CD14-positive monocyte (primary cell): ENCODE measurements around the gene MYH10. TPM values are rescaled to one million over a fixed set of nuclear protein-coding genes. Genes with fewer than 3 reads are reported as not detected.

Experiments used
- DNase-seq, 3 donors: peaks; one replicate each; pipeline ENCODE4 v3.0.0-alpha.2; 2011 to 2022
- H2AFZ ChIP-seq: 2 replicates; pipeline ENCODE4 v1.6.0; 2012; ENCODE audit warnings: mild to moderate bottlenecking, low read depth, low read length, inconsistent platforms; ENCODE audit not compliant: insufficient read depth, poor library complexity, severe bottlenecking
- H3K27ac ChIP-seq, 2 donors: 1 replicate in 1 of 2; 2 replicates in 1 of 2; pipeline ENCODE4 v1.5.1; 2012 to 2013; ENCODE audit warnings: low read length in 2 of 2, control low read depth in 1 of 2, inconsistent platforms in 1 of 2, low read depth in 1 of 2, mild to moderate bottlenecking in 1 of 2
- H3K27me3 ChIP-seq, 2 donors: one replicate each; pipeline versions ENCODE4 v1.6.0 to v1.6.1; 2011 to 2013; ENCODE audit warnings: low read length in 2 of 2; ENCODE audit not compliant: control insufficient read depth in 2 of 2, insufficient read depth in 2 of 2
- H3K36me3 ChIP-seq, 2 donors: replicated peaks in 1 of 2; 1 replicate in 1 of 2; 2 replicates in 1 of 2; pipeline versions ENCODE4 v1.5.1 to v1.6.1; 2012 to 2013; ENCODE audit warnings: low read length in 2 of 2, control low read depth in 1 of 2, inconsistent platforms in 1 of 2, mild to moderate bottlenecking in 1 of 2; ENCODE audit not compliant: insufficient read depth in 2 of 2, control insufficient read depth in 1 of 2
- H3K4me1 ChIP-seq, 2 donors: 1 replicate in 1 of 2; 2 replicates in 1 of 2; pipeline versions ENCODE4 v1.5.1 to v1.6.1; 2012 to 2013; ENCODE audit warnings: low read length in 2 of 2, control low read depth in 1 of 2, inconsistent platforms in 1 of 2, mild to moderate bottlenecking in 1 of 2, moderate library complexity in 1 of 2; ENCODE audit not compliant: insufficient read depth in 2 of 2, control insufficient read depth in 1 of 2
- H3K4me2 ChIP-seq: replicated peaks from 2 replicates; pipeline ENCODE3; 2012; ENCODE audit warnings: low read length, moderate library complexity, mild to moderate bottlenecking; ENCODE audit not compliant: poor library complexity, severe bottlenecking; ENCODE audit errors: extremely low read depth
- H3K4me3 ChIP-seq, 3 experiments: fragments of 200-600 bp in 1 of 3; sonication (generic) in 1 of 3; replicated peaks in 1 of 3; 1 replicate in 2 of 3; 2 replicates in 1 of 3; pipeline ENCODE4 v1.5.1; 2011 to 2013; ENCODE audit warnings: low read length in 3 of 3, mild to moderate bottlenecking in 3 of 3, control low read depth in 2 of 3, low read depth in 2 of 3, inconsistent platforms in 1 of 3, moderate library complexity in 1 of 3
- H3K79me2 ChIP-seq: 2 replicates; pipeline ENCODE4 v1.6.0; 2012; ENCODE audit warnings: mild to moderate bottlenecking, control low read depth, inconsistent platforms, low read length, moderate library complexity; ENCODE audit not compliant: insufficient read depth
- H3K9ac ChIP-seq: 2 replicates; pipeline ENCODE4 v1.6.0; 2017; ENCODE audit warnings: low read length, mild to moderate bottlenecking; ENCODE audit not compliant: insufficient read depth, poor library complexity, severe bottlenecking
- H3K9me3 ChIP-seq, 2 donors: replicated peaks in 1 of 2; 1 replicate in 1 of 2; 2 replicates in 1 of 2; pipeline versions ENCODE4 v1.5.1 to v1.6.1; 2012 to 2013; ENCODE audit warnings: low read length in 2 of 2, control low read depth in 1 of 2; ENCODE audit not compliant: control insufficient read depth in 1 of 2, insufficient read depth in 1 of 2
- H4K20me1 ChIP-seq: 2 replicates; pipeline ENCODE4 v1.6.0; 2012; ENCODE audit warnings: mild to moderate bottlenecking, low read length, control low read depth, moderate library complexity; ENCODE audit not compliant: insufficient read depth
- H3K27ac Mint-ChIP-seq, 7 donors: one replicate each; pipeline ENCODE4 v1.8.0; 2020; ENCODE audit warnings: mild to moderate bottlenecking in 7 of 7, mixed read lengths in 7 of 7, moderate library complexity in 6 of 7, inconsistent platforms in 2 of 7
- H3K27me3 Mint-ChIP-seq, 3 donors: one replicate each; pipeline ENCODE4 v1.8.0; 2021 to 2022; ENCODE audit warnings: low read depth in 3 of 3, mild to moderate bottlenecking in 3 of 3, mixed read lengths in 3 of 3, moderate library complexity in 3 of 3, inconsistent platforms in 1 of 3
- H3K36me3 Mint-ChIP-seq, 2 donors: one replicate each; pipeline ENCODE4 v1.8.0; 2020; ENCODE audit warnings: mixed read lengths in 2 of 2, inconsistent platforms in 1 of 2, mild to moderate bottlenecking in 1 of 2
- H3K4me1 Mint-ChIP-seq: one replicate; pipeline ENCODE4 v1.8.0; 2020; ENCODE audit warnings: mild to moderate bottlenecking, mixed read lengths
- H3K4me3 Mint-ChIP-seq, 2 donors: one replicate each; pipeline ENCODE4 v1.8.0; 2020; ENCODE audit warnings: mild to moderate bottlenecking in 2 of 2, mixed read lengths in 2 of 2, moderate library complexity in 1 of 2
- H3K9me3 Mint-ChIP-seq, 7 donors: one replicate each; pipeline ENCODE4 v1.8.0; 2020 to 2022; ENCODE audit warnings: mixed read lengths in 7 of 7, mild to moderate bottlenecking in 6 of 7, moderate library complexity in 6 of 7, inconsistent platforms in 2 of 7
- CTCF ChIP-seq: fragments of 200-600 bp; IDR thresholded peaks from one replicate; pipeline ENCODE4 v1.8.0; 2022; ENCODE audit warnings: antibody characterized with exemption, mild to moderate bottlenecking
- WGBS: methylation state at CpG from one replicate; pipeline ENCODE4 v1.1.5; 2013; ENCODE audit warnings: missing lambda C conversion rate; ENCODE audit not compliant: insufficient coverage; 5-methylcytosine and 5-hydroxymethylcytosine counted together
- intact Hi-C, 2 donors: fragments of 100-400 bp; cut with micrococcal nuclease; formaldehyde crosslinking; loops; one replicate each; pipeline versions ENCODE4 v1.15.0 to v1.15.1; 2023
- polyA plus RNA-seq, 3 donors: library from polyadenylated mRNA; depleted of rRNA in 1 of 3; unstranded in 2 of 3; stranded (reverse) in 1 of 3; fragments of 300-500 nt in 2 of 3; fragments of >200 nt in 1 of 3; fragmentation: Illumina TruSeq in 2 of 3; gene quantifications; 1 replicate in 2 of 3; 2 replicates in 1 of 3; pipeline ENCODE4 v1.2.3, GENCODE V29; 2012 to 2021

The MYH10 gene
- polyA plus RNA-seq, 3 donors = 0.42 to 0.65 TPM; not detected in 1

GRCh38 chr17:8593830-8594229, 36.7 kb downstream of the MYH10 start:
- no CpG with 5 or more reads among the region's 1 CpG for WGBS
- H3K27me3 ChIP-seq = peaks cover 2 to 3% of the 10 kb centered on the region in 2 donors
- H2AFZ ChIP-seq = no peak overlapping the region
- DNase-seq = no peak
- H3K4me1 ChIP-seq = no peaks in the 10 kb centered on the region
- H4K20me1 ChIP-seq = no peaks in the 10 kb centered on the region
- Mint-ChIP-seq H3K4me1 (no peaks in the 10 kb centered on the region), H3K27me3 (peaks cover 5 to 9% (median 5%) of the 10 kb centered on the region in 3 donors), H3K27ac (no peak overlapping the region), H3K9me3 (no peaks in the 10 kb centered on the region), H3K4me3 (no peak overlapping the region), H3K36me3 (no peaks in the 10 kb centered on the region)
- H3K4me2 ChIP-seq = no peak overlapping the region
- no peaks in the 10 kb centered on the region for H3K9me3 ChIP-seq
- H3K79me2 ChIP-seq = no peaks in the 10 kb centered on the region
- intact Hi-C loops = no loop called here
- no peak overlapping the region for H3K9ac ChIP-seq
- no peaks in the 10 kb centered on the region for H3K36me3 ChIP-seq
- TF ChIP-seq CTCF = no peak
- no peak overlapping the region for H3K27ac ChIP-seq
- no peak overlapping the region for H3K4me3 ChIP-seq

GRCh38 chr17:8593276-8593675, 37.2 kb downstream of the MYH10 start:
- Mint-ChIP-seq H3K4me3 (no peak overlapping the region), H3K4me1 (no peaks in the 10 kb centered on the region), H3K36me3 (no peaks in the 10 kb centered on the region), H3K27me3 (peaks cover 3 to 9% (median 5%) of the 10 kb centered on the region in 3 donors), H3K27ac (no peak overlapping the region), H3K9me3 (no peaks in the 10 kb centered on the region)
- no peak overlapping the region for H3K9ac ChIP-seq
- H3K36me3 ChIP-seq = no peaks in the 10 kb centered on the region
- intact Hi-C loops = no loop called here
- no peak overlapping the region for H3K4me3 ChIP-seq
- no CpG with 5 or more reads among the region's 2 CpGs for WGBS
- no peak overlapping the region for H3K4me2 ChIP-seq
- H3K4me1 ChIP-seq = no peaks in the 10 kb centered on the region
- no peaks in the 10 kb centered on the region for H4K20me1 ChIP-seq
- H3K79me2 ChIP-seq = no peaks in the 10 kb centered on the region
- peaks cover 2 to 3% of the 10 kb centered on the region in 2 donors for H3K27me3 ChIP-seq
- no peaks in the 10 kb centered on the region for H3K9me3 ChIP-seq
- TF ChIP-seq CTCF = no peak
- H3K27ac ChIP-seq = no peak overlapping the region
- no peak for DNase-seq
- H2AFZ ChIP-seq = no peak overlapping the region
